ENCODE measurements around the gene WWP2. TPM values are rescaled to one million over a fixed set of nuclear protein-coding genes. Genes with fewer than 3 reads are reported as not detected.

Gene WWP2
- total RNA-seq, 1 experiment from 2014 or later = 38.8 TPM

GRCh38 chr16:69847643-69848042 is 85.5 kb downstream of the WWP2 start:
- TF ChIP-seq EZH2 (IDR thresholded peaks at IDR 0.05; ENCODE audit: low read depth) (no peak), CTCF (conservative IDR thresholded peaks at IDR 0.05) (no peak)
- Histone ChIP-seq H3K9me2 (ENCODE audit: insufficient read depth) (no peaks in the 10 kb centered on the region), H3K9me3 (ENCODE audit: insufficient read depth, low read depth) (no peaks in the 10 kb centered on the region), H3K4me1 (replicated peaks; ENCODE audit: insufficient read depth) (no peaks in the 10 kb centered on the region), H3K4me2 (no peak overlapping the region), H3K27me3 (ENCODE audit: insufficient read depth, low read depth) (no peaks in the 10 kb centered on the region), H2AFZ (no peak overlapping the region), H3K27ac (no peak overlapping the region), H4K20me1 (ENCODE audit: insufficient read depth) (no peaks in the 10 kb centered on the region), H3K36me3 (ENCODE audit: low read depth) (no peaks in the 10 kb centered on the region; the same call in 1 of the 2 replicates), H3K4me3 (no peak overlapping the region), H3F3A (ENCODE audit: insufficient read depth, low read depth) (no peaks in the 10 kb centered on the region), H3K79me2 (ENCODE audit: low read depth) (no peaks in the 10 kb centered on the region)
- intact Hi-C loops (cut with micrococcal nuclease; ENCODE audit: unreplicated experiment) = no loop called here
- POLR2A ChIA-PET (ENCODE audit: unreplicated experiment) = no interaction called here
- no TSS peak for BruUV-seq (replicated peaks)
- CTCF ChIA-PET = interaction anchor here (0.5 kb wide), 1 partner anchor 218 kb away, joined by 8 read pairs; no protein-coding TSS in a partner anchor
- no peak for DNase-seq

GRCh38 chr16:69848637-69849545 is 86.8 kb downstream of the WWP2 start:
- Histone ChIP-seq H3K4me3 (no peak overlapping the region), H4K20me1 (ENCODE audit: insufficient read depth) (no peaks in the 10 kb centered on the region), H3K4me1 (replicated peaks; ENCODE audit: insufficient read depth) (no peaks in the 10 kb centered on the region), H3K27ac (no peak overlapping the region), H3K9me2 (ENCODE audit: insufficient read depth) (no peaks in the 10 kb centered on the region), H3K36me3 (ENCODE audit: low read depth) (no peaks in the 10 kb centered on the region; the same call in 1 of the 2 replicates), H3K79me2 (ENCODE audit: low read depth) (no peaks in the 10 kb centered on the region), H2AFZ (no peak overlapping the region), H3F3A (ENCODE audit: insufficient read depth, low read depth) (no peaks in the 10 kb centered on the region), H3K9me3 (ENCODE audit: insufficient read depth, low read depth) (no peaks in the 10 kb centered on the region), H3K27me3 (ENCODE audit: insufficient read depth, low read depth) (no peaks in the 10 kb centered on the region), H3K4me2 (no peak overlapping the region)
- ChIA-PET CTCF (interaction anchor here (0.6 kb wide), 2 partner anchors 64 to 313 kb away, joined by 3 to 5 read pairs; no protein-coding TSS in a partner anchor), POLR2A (ENCODE audit: unreplicated experiment) (interaction anchor here (0.6 kb wide), 1 partner anchor 26 kb away, joined by 5 read pairs; no protein-coding TSS in a partner anchor)
- no peak for TF ChIP-seq CTCF (conservative IDR thresholded peaks at IDR 0.05)
- no peak for TF ChIP-seq EZH2 (IDR thresholded peaks at IDR 0.05; ENCODE audit: low read depth)
- no TSS peak for BruUV-seq (replicated peaks)
- intact Hi-C loops (cut with micrococcal nuclease; ENCODE audit: unreplicated experiment) = no loop called here
- no peak for DNase-seq

- no peaks in the 10 kb centered on the region for H3K27me3 ChIP-seq (ENCODE audit: insufficient read depth, low read depth)
- no peak overlapping the region for H3K4me2 ChIP-seq
- H2AFZ ChIP-seq = no peak overlapping the region
- DNase-seq = no peak
- no peaks in the 10 kb centered on the region for H3K4me1 ChIP-seq (replicated peaks; ENCODE audit: insufficient read depth)
- no peaks in the 10 kb centered on the region for H3K9me3 ChIP-seq (ENCODE audit: insufficient read depth, low read depth)
- peaks cover 5% of the 10 kb centered on the region; the same call in 1 of the 2 replicates for H4K20me1 ChIP-seq (ENCODE audit: insufficient read depth)
- H3K79me2 ChIP-seq (ENCODE audit: low read depth) = no peaks in the 10 kb centered on the region
- H3F3A ChIP-seq (ENCODE audit: insufficient read depth, low read depth) = no peaks in the 10 kb centered on the region
- no peak for TF ChIP-seq CTCF (conservative IDR thresholded peaks at IDR 0.05)
- no peak for TF ChIP-seq EZH2 (IDR thresholded peaks at IDR 0.05; ENCODE audit: low read depth)
- intact Hi-C loops (cut with micrococcal nuclease; ENCODE audit: unreplicated experiment) = no loop called here
- no peak overlapping the region for H3K4me3 ChIP-seq
- BruUV-seq (replicated peaks) = no TSS peak
- H3K27ac ChIP-seq = no peak overlapping the region
- ChIA-PET POLR2A (ENCODE audit: unreplicated experiment) (no interaction called here), CTCF (no interaction called here)
- no peaks in the 10 kb centered on the region for H3K36me3 ChIP-seq (ENCODE audit: low read depth)
- no peaks in the 10 kb centered on the region for H3K9me2 ChIP-seq (ENCODE audit: insufficient read depth)
Observed at GRCh38 chr16:69851491-69852240, 89.5 kb downstream of the WWP2 start.
